22Rv1 (cell line): Measurements from ENCODE around the gene SFI1.

Experiments used
- H3K27ac ChIP-seq: fragments of 450-650 bp; 2 replicates; pipeline ENCODE4 v1.5.1; 2017
- CTCF ChIP-seq: fragments of 450-650 bp; IDR thresholded peaks from 2 replicates; pipeline ENCODE4 v1.5.1; 2017; ENCODE audit warnings: mild to moderate bottlenecking
- ZFX ChIP-seq: fragments of 450-650 bp; IDR thresholded peaks from 2 replicates; pipeline ENCODE4 v1.6.1; 2017; ENCODE audit warnings: antibody characterized with exemption, borderline replicate concordance

Gene SFI1

GRCh38 chr22:31627223-31627731 is 130.9 kb downstream of the SFI1 start:
- peak overlapping the region; percentile 41 for H3K27ac ChIP-seq
- TF ChIP-seq CTCF (no peak), ZFX (no peak)

- TF ChIP-seq ZFX (no peak), CTCF (no peak)
- peak overlapping the region; percentile 41 for H3K27ac ChIP-seq
These were observed 132.0 kb downstream of the SFI1 start for GRCh38 chr22:31628362-31628761.

GRCh38 chr22:31628969-31629708 is 132.8 kb downstream of the SFI1 start:
- peak overlapping the region; percentile 70 for H3K27ac ChIP-seq

GRCh38 chr22:31629741-31630184 is 133.4 kb downstream of the SFI1 start:
- H3K27ac ChIP-seq: peak overlapping the region; percentile 70
- TF ChIP-seq ZFX (no peak), CTCF (no peak)

More at GRCh38 chr22:31628969-31629708, 132.8 kb downstream of the SFI1 start:
- TF ChIP-seq ZFX (no peak), CTCF (no peak; the same call in 1 of the 2 replicates)

GRCh38 chr22:31630331-31631329 is 134.3 kb downstream of the SFI1 start:
- H3K27ac ChIP-seq: peak overlapping the region; percentile 70
- TF ChIP-seq CTCF (no peak), ZFX (no peak)

- TF ChIP-seq CTCF (no peak), ZFX (no peak)
- H3K27ac ChIP-seq: peak overlapping the region; percentile 70; the same call in 1 of the 2 replicates
These were observed 135.1 kb downstream of the SFI1 start for GRCh38 chr22:31631436-31631835.
